Neural crest cell (in vitro differentiated cells): ENCODE results near the gene TNNT1. TPM values are rescaled to one million over a fixed set of nuclear protein-coding genes. Genes with fewer than 3 reads are reported as not detected.

ENCODE experiments used
- DNase-seq: peaks from one replicate; pipeline ENCODE4 v3.0.0; 2021; ENCODE audit warnings: low read depth, mixed read lengths, low spot score
- H3K27ac Mint-ChIP-seq: one replicate; pipeline ENCODE4 v1.8.0; 2021; ENCODE audit warnings: mild to moderate bottlenecking, mixed read lengths; ENCODE audit not compliant: unreplicated experiment
- H3K27me3 Mint-ChIP-seq: 2 replicates; pipeline ENCODE4 v1.8.0; 2021; ENCODE audit warnings: low read depth, mild to moderate bottlenecking, mixed read lengths
- H3K36me3 Mint-ChIP-seq: 2 replicates; pipeline ENCODE4 v1.8.0; 2021; ENCODE audit warnings: low read depth, mild to moderate bottlenecking, mixed read lengths
- H3K4me1 Mint-ChIP-seq: 2 replicates; pipeline ENCODE4 v1.8.0; 2021; ENCODE audit warnings: mixed read lengths
- H3K4me3 Mint-ChIP-seq: one replicate; pipeline ENCODE4 v1.8.0; 2021; ENCODE audit warnings: mild to moderate bottlenecking, mixed read lengths
- H3K9me3 Mint-ChIP-seq: 2 replicates; pipeline ENCODE4 v1.8.0; 2021; ENCODE audit warnings: mixed read lengths
- long read RNA-seq: library from polyadenylated mRNA; unstranded; transcript quantifications from one replicate; pipeline ENCODE4 v2.0.0, GENCODE V29; 2020
- total RNA-seq: library from RNA; stranded (reverse); gene quantifications from 2 replicates; pipeline ENCODE4 v1.2.1, GENCODE V29; 2021
- TF ChIP-seq, protein P1 (sequence below): fragments of 200-600 bp; sonication (generic); conservative IDR thresholded peaks from 2 replicates; pipeline ENCODE4 v1.5.0; 2021; ENCODE audit warnings: antibody characterized with exemption, mild to moderate bottlenecking

TNNT1 gene, protein sequence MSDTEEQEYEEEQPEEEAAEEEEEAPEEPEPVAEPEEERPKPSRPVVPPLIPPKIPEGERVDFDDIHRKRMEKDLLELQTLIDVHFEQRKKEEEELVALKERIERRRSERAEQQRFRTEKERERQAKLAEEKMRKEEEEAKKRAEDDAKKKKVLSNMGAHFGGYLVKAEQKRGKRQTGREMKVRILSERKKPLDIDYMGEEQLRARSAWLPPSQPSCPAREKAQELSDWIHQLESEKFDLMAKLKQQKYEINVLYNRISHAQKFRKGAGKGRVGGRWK
- total RNA-seq, result 1.1 TPM in 1 of 2 replicates, not detected in the other
- long read RNA-seq, result 0 reads

DNA sequence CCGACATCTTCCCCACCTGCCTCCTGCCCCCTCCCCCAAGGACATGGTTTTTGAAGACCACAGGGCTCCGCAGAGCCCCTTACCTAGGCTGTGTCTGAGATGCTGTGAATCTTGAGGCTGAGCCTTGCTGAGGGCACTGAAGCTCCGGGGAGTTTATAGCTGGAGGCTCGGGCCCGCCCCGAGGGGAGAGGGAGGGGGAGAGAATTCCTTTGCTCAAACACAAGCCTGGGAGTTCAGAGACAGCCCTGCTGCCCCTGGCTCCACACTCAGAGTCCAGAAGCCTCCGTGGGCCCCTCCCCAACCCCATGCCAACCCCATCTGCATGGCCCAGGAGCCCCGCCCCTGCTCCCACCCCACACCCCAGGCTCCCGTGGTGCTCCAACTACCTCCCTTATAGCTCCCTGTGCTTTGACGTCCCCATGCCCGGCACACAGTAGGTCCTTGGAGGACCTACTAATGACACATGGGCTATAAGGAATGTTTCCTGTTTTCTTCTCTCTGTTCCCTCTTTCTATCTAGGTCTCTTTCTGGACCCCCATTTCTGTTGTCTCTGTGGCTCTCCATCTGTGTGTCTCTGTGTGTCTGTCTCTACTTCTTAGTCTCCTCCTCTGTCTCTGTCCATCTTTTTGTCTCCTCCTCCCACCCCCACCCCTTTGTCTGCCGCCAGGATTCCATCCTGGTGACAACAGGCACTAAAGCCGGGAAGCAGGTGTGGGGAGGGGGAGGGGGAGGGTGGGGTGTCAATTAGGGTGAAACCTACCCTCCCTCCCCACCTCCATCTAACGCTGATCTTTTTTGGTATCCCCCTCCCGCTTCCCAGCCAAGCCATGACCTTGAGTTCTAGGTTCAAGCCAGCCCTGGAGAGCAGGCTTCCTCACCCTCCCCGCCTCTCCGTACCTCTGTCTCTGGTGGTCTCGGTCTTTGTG, at the start of gene TNNT1:
TNNT1 (minus strand) TSS at position 129 of the 926 bp plus-strand sequence. CDS start 2,049 bp downstream, outside the sequence.
- H3K9me3 Mint-ChIP-seq, result peaks cover 6% of the 10 kb centered on the region
- peaks cover 5% of the 10 kb centered on the region for H3K36me3 Mint-ChIP-seq
- peaks cover 7% of the 10 kb centered on the region for H3K4me1 Mint-ChIP-seq
- H3K27ac Mint-ChIP-seq, result no peak within 1 kb of the TSS
- H3K4me3 Mint-ChIP-seq, result no peak within 1 kb of the TSS
- H3K27me3 Mint-ChIP-seq, result peaks cover 86% of the 10 kb centered on the region
- no peak for DNase-seq
- TF ChIP-seq, protein P1, sequence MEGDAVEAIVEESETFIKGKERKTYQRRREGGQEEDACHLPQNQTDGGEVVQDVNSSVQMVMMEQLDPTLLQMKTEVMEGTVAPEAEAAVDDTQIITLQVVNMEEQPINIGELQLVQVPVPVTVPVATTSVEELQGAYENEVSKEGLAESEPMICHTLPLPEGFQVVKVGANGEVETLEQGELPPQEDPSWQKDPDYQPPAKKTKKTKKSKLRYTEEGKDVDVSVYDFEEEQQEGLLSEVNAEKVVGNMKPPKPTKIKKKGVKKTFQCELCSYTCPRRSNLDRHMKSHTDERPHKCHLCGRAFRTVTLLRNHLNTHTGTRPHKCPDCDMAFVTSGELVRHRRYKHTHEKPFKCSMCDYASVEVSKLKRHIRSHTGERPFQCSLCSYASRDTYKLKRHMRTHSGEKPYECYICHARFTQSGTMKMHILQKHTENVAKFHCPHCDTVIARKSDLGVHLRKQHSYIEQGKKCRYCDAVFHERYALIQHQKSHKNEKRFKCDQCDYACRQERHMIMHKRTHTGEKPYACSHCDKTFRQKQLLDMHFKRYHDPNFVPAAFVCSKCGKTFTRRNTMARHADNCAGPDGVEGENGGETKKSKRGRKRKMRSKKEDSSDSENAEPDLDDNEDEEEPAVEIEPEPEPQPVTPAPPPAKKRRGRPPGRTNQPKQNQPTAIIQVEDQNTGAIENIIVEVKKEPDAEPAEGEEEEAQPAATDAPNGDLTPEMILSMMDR, result no peak

DNA sequence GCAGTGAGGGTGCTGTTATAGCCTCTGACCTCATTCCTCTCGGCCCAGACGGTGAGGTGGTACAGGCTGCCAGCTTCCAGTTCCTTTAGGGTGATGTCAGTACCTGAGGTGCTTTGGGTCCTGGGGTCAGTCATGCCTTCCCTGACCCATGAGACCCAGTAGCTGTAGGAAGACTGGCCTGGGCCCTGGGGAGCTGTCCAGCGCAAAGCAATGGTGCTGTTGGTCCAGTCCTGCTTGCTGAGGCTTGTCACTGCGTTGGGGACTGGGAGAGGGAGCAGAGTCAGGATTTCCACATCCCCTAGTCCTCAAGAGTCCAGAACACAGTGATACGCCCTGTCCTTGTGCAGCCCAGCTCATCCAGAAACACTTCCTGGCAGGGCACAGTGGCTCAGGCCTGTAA, 49.6 kb upstream of the TNNT1 start:
- Mint-ChIP-seq H3K4me3 (no peak overlapping the region), H3K9me3 (no peaks in the 10 kb centered on the region), H3K27ac (no peak overlapping the region), H3K4me1 (no peaks in the 10 kb centered on the region), H3K36me3 (no peaks in the 10 kb centered on the region), H3K27me3 (peaks cover 31% of the 10 kb centered on the region)
- TF ChIP-seq, protein P1, result no peak
- DNase-seq, result no peak

DNA sequence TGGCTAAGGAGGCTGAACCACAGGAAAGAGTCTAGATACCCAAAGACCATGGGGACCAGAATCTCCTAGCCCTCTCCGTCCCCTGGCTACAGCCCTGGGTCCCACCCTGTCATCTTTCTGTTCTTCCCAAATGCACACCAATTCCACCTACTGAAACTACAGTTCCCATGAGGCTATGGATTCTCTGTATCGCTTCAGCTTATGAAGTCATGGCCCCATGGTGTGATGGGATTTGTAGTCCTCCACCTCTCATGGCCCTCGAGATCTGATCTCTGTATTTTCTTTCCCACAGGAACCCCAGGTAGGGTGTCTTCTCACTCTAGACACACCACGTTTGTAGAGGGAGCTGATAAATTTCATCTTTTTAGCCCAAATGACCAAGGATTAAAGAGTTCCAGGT, 48.5 kb upstream of the TNNT1 start:
- no peaks in the 10 kb centered on the region for H3K4me1 Mint-ChIP-seq
- DNase-seq, result no peak
- H3K9me3 Mint-ChIP-seq, result no peaks in the 10 kb centered on the region
- no peak overlapping the region for H3K4me3 Mint-ChIP-seq
- TF ChIP-seq, protein P1, result no peak
- H3K36me3 Mint-ChIP-seq, result no peaks in the 10 kb centered on the region
- no peak overlapping the region for H3K27ac Mint-ChIP-seq
- H3K27me3 Mint-ChIP-seq, result peaks cover 31% of the 10 kb centered on the region

DNA sequence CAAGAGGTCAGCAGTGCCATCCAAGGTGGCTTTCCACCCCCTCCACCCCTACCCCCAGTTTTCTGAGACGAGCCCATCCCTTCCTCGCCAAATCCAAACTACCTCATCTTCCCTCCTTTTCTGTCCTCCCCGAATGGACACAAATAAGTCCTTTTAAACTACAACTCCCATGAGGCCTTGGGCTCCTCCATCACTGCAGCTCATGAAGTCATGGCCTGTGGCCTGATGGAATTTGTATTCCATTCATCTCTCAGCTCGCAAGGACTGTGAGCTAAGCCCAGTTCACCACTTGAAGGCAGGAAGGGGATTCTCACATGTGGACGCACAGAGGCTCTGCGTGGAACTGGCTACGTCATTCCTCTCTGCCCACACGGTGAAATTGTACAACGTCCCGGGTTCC, 47.8 kb upstream of the TNNT1 start:
- Mint-ChIP-seq H3K4me3 (no peak overlapping the region), H3K9me3 (no peaks in the 10 kb centered on the region), H3K27ac (no peak overlapping the region), H3K27me3 (peaks cover 33% of the 10 kb centered on the region), H3K4me1 (no peaks in the 10 kb centered on the region), H3K36me3 (no peaks in the 10 kb centered on the region)
- no peak for DNase-seq
- TF ChIP-seq, protein P1, result no peak

DNA sequence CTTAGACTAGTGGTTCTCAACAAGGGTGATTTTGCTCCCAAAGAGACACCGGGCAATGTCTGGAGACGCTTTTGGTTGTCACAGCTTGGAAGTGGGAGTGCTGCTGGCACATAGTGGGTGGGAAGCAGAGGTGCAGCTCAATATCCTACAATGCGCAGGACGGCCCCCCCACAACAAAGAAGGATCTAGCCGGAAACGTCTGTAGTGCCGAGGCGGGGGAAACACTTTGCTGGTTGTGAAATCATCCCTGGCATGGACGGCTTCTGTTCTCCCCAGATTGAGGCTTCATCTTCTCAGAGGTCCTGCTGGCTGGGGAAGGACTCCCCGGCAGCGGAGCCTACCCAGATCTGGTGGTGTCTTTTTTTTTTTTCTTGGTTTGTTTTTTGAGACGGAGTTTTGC, 44.5 kb upstream of the TNNT1 start:
- H3K27me3 Mint-ChIP-seq, result peaks cover 33% of the 10 kb centered on the region
- H3K4me3 Mint-ChIP-seq, result no peak overlapping the region
- TF ChIP-seq, protein P1, result no peak
- no peaks in the 10 kb centered on the region for H3K4me1 Mint-ChIP-seq
- H3K27ac Mint-ChIP-seq, result no peak overlapping the region
- no peaks in the 10 kb centered on the region for H3K9me3 Mint-ChIP-seq
- H3K36me3 Mint-ChIP-seq, result no peaks in the 10 kb centered on the region
- DNase-seq, result no peak
